Activated T-helper 1 cell treated with Interleukin-2 at 50 U/mL for 16 hours (primary cell): ENCODE data around the gene ZBTB20.

Experiments
- DNase-seq: peaks from one replicate; pipeline ENCODE4 v3.0.0-alpha.2; 2020; ENCODE audit warnings: low read depth

Gene ZBTB20

DNA sequence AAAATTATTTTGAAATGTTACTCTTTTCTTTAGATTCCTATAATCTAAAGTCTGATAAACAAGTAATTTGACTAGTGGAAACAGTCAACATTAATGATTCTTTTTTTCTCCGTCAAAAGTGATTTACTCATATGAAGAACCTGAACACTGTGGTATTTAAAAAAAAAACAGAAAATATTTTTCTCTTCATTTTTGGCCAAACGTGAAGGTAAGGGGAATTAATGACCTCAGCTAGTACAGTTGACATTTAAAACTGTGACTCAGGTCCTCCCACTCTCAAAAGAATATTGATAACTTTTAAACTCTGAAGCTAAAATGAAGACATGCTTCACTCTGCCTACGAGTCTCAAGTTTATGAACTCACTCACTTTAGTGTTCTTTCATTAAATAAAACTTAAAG is 818.7 kb downstream of the ZBTB20 start:
- no peak for DNase-seq

DNA sequence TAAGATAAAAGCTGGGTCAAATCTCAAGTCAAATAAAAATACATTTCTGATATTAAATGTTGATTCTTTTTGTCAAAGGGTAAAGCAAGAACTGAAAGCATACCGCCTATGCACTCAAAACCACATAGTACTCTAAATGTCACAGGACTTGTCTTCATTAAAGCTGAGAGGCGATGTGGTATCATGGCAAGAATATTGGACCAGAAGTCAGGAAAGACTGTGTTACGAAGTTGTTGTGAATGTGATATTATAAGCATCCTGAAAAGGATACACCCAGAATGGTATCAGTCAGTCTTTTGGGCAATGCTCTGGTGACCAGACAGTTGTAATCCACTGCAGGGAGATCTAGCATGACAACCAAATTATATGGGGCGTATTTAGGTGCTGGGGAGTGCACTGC is 819.4 kb downstream of the ZBTB20 start:
- DNase-seq, result no peak

DNA sequence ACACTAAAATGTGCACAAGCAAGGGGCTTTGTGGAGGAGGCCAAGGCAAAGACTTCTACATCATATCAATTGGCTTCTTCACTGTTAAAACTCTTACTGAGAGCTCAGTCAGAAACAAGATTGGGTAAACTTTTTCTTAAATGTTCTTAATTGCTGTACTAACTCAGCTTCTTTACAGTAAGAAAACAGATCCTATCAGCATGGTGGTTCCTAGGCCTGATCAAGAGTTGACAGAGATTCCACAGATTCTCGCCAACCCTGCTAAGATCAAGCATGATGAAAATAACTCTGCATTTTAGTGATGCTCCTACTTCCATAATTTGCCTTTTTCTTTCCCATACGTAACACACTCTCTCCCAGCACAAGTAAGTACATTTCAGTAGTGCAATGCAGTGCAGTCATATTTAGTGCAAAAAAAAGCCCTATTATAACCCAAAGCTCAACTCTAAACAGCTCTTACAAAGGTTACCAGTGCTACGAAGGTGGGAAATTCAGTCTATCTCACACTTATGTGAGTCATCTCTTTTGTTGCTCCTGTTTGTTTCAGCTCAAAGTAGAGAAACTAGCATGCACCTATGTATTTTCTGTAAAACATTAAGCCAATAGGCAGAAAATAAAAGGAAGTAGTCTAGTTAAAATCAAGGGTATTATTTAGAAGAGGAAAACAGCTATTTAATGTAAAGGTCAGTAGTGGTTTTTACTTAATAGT is 823.4 kb downstream of the ZBTB20 start:
- no peak for DNase-seq

DNA sequence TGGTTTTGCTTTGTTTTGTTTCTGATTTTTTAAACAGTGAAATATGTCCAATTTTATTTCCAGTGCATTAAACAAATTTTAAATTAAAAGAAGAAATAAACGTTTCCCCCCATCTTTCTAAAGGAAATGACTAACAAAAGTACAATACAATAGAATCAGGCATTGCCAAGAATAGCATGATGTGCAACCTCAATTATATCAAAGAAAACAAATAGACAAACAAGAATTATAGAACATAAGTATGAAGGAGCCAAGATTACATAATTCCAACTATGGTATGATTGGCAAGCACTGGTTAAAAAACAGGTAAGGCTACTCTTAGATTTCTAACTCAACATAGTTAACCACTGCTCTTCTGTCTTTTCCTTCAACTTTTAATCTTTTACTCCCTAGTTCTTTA is 826.8 kb downstream of the ZBTB20 start:
- DNase-seq, result no peak

DNA sequence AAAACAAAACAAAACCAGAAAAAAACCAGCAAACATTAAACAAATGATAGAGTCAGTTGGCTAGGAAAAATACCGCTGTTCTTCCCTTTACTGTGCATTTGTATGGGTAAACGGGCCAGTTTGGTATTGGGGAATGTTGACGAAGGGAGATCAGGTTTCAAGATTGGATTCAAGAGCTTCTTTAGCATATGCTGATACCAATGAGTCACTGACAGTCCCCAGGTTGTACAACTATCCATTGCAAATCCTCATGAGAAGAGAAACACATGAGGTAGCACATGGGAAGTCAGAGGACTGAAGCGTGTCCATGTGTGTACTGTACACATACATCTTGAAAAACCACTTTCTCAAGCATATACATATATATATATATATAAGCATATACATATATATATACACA is 827.6 kb downstream of the ZBTB20 start:
- DNase-seq, result no peak

DNA sequence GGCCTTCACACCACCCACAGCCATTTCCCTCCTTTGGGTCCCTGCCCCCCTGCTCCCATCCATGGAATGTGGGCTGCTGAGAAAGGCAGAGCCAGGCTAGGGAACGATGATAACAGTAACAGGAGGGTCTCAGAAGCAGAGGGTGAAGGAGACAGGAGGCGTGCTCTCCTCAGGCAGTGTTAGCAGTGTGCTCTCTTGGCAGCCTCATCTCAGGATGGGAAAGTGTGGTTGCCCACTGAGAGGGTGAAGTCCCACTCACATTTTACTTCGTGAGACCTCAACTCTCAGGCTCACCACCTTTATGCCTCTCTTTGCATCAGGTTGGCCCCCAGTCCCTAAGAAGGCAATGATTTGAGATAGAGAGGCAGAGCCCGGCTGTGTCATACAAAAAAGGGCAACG is 828.8 kb downstream of the ZBTB20 start:
- DNase-seq, result no peak

DNA sequence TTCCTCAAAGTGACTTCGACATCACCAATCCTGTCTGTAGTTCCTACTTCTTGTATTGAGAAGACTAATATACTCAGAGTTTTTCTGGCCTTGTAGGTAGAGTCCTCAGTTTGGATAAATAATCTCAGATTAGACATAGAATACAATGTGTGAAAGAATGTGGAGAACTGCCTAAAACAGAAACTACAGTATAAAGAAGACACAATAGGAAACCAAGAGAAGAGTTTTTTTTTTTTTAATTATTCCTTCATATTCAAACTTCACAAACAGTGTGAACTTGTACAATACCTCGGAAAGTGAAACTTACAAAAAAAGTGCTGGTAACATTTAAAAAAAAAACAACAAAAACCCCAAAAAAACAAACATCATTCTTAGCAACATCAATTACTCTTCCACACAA is 832.8 kb downstream of the ZBTB20 start:
- no peak for DNase-seq

DNA sequence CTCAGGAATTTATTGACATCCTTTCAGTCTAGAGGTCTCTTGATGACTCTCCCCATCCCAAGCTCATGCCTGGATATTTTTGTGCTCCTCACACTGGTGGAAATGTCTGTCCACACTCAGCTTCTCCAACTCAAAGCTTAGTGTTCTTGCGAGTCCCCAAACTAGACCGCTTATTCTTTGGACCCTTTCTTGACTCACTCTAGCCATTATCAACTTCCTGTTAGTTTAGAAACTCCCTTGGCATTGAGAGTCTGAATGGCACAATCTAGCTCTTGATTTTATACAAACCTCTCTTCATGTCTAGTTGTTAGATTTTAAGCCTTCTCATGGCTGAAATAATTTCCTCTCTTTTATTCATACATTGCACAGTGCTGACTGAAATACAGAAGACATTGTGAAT is 833.7 kb downstream of the ZBTB20 start:
- no peak for DNase-seq

DNA sequence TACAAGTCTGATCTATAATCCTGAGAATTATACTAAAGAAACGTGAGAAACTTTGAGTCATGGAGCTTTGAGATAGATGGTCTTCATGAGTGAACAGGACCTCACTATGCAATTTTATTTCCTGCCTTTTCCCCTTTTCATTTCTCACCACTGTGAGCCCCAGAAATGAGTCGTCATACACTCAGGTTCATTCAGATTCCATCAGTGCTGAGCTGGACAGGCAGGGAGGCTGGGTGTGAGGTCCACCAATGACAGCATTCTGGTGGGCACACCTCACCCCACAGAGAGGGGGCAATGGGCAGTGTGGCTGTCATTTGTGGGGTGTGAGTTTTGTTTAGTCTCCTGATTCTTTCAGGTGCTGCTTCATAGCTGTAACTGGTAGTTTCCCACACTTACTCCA is 836.4 kb downstream of the ZBTB20 start:
- no peak for DNase-seq

DNA sequence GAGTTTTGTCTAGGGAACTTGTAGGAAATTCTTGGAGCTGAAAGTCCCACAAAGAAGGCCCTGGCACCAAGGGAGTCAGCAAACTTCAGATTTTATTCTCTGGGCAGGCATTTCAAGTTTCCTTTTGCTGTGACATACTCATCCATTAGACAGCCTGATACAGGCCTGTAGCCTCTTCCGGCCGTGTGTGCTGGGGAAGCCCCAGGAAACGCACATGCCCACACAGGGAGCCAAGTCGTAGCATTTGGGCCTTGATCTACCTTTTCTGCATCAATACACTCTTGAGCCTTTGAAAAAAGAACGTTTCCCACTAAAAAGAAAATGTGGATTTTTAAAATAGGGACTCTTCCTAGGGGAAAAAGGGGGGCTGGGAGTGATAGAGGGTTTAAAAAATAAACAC is 838.3 kb downstream of the ZBTB20 start:
- peak; percentile 60 for DNase-seq

DNA sequence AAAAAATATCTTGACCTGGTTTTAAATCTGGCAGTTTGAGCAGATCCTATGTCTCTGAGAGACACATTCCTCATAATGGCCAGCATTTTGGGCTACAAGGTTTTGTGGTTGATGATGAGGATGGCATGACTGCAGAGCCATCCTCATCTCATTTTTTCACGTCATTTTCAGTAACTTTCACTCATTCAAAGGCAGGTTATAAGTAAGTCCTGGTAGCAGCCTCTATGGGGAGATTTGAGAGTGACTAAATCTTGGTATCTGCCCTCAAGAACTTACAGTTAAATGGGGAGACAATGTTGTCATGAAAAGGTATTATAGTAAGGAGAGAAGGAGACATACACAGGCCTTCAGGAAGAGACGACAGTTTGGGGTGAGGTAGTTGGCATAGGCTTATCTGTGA is 838.7 kb downstream of the ZBTB20 start:
- DNase-seq, result no peak

DNA sequence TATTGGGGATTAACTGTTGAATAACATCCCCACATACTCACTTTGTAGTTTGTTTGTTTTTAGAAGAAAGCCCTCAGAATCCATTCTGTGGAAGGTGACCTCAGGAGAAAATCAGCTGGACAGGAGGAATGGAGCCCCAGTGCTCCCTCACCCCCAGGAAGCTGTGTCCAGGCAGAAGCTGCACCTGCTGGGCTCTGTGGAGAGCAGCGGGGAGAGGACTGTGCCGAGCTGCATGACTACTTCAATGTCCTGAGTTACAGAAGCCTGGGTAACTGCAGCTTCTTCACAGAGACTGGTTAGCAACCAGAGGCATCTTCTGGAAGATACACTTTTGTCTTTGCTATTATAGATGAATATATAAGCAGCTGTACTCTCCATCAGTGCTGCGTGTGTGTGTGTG is 839.3 kb downstream of the ZBTB20 start:
- DNase-seq, result no peak

DNA sequence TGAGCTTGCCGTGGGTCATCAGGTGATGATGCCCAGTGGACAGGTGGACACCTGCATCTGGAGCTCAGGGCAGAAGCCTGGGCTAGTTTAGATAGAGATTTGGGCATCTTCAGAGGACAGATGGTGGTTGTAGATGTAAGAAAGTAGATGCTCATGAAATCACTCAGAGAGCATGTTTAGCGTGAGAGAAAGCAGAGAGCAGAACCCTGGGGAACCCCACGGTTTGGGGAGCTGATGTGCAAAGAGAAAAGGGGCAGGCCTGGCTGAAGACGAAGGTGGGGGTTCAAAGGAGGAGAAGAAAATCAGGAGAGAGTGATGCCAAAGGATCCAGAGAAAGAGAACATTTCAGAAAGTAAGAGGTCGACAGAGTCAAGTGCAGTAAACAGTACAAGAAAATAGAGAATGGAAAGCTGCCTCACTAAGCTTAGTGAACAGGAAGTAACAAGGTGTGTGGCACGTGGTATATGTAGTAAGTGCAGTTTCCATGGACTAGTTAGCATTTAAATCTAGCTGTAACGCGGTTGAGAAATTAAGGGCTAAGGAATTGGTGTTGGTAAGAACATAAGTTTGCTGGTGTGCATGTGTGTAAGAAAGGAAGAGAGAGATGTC is 839.8 kb downstream of the ZBTB20 start:
- no peak for DNase-seq

DNA sequence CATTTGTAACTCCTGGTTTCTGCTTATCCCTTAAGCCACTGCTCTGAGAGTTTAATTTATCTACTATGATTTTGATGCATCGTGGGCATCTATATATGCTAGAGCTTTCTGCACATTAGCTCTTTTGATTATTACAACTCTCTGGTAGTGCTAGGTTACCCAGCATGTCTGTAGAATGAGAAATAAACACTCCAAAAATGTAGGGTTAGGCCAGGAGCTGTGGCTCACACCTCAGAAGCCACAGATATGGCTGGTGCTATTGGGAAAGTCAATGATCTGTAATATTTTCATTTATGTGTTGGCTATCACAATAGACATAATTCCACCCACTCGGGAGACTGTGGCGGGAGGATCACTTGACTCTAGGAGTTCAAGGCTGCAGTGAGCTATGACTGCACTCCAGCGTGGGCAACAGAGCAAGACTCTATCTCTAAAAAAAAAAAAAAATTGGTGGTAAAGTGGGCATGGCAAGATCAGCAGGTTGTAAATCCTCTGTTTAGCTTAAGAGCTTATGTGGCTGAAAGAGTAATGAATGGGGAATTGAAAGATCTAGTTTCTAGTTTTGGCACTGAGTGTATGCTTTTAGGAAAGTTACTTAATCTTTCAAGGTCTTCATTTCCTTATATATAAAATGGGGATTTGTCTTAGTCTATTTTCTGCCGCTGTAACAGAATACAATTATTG is 847.0 kb downstream of the ZBTB20 start:
- no peak for DNase-seq

DNA sequence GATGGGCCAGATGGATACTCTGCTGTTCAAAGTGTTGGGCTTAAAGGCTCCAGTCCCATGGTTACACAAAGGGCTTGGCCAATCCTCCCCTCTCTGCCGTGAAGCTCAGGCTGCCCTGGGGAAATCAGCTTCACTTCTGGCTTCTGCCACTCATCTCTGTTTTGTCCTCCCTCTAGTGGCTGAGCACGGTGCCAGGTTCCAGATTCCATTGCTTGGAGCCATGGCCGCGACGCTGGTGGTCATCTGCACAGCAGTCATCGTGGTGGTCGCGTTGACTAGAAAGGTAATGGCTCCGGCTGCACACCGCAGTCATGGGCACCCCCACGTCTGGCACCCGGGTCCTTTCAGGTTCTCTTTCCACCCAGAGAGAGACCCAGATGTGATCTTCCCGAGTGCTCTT is 847.7 kb downstream of the ZBTB20 start:
- DNase-seq, result no peak

DNA sequence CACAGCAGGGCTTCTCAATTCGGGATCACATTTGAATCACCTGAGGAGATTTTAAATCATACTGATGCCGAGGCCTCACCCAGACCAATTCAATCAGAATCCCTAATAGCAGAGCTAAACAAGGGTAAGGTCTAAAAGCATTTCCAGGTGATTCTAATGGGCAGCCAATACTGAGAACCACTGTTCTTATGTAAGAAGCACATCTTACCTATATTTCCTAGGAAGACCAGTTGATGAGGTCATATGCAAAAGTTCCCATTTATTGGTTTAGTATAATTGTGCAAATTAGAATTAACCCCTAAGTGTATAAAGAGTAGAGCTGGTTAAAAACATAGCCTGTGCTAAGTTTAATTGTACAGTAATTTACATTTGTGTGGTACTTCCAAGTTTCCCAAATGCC is 851.1 kb downstream of the ZBTB20 start:
- no peak for DNase-seq

DNA sequence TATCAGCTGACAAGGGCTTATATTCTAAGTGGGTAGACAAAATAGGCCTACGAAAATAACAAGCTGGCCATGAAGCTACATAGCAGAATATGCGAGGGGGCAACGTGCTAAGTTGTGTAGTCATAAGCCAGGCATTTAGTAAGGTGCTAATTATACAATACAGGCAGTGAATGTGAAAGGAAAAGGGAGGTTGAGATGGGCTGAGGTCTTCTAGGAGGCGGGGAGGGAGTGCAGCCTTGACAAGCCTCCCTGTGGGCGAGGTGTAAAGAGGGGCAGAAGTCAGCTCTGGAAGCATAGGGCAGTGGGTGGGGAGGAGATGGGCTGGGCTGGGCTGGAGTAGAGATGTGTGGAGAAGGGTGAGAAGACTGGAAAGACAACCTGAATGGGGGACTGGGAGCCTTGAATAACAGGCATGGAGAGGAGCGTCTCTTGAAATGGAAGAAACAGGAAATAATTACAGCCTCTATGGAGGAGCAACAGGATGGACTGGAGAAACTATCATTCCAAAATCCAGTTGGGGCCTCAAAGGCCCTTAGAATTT is 852.1 kb downstream of the ZBTB20 start:
- no peak for DNase-seq

DNA sequence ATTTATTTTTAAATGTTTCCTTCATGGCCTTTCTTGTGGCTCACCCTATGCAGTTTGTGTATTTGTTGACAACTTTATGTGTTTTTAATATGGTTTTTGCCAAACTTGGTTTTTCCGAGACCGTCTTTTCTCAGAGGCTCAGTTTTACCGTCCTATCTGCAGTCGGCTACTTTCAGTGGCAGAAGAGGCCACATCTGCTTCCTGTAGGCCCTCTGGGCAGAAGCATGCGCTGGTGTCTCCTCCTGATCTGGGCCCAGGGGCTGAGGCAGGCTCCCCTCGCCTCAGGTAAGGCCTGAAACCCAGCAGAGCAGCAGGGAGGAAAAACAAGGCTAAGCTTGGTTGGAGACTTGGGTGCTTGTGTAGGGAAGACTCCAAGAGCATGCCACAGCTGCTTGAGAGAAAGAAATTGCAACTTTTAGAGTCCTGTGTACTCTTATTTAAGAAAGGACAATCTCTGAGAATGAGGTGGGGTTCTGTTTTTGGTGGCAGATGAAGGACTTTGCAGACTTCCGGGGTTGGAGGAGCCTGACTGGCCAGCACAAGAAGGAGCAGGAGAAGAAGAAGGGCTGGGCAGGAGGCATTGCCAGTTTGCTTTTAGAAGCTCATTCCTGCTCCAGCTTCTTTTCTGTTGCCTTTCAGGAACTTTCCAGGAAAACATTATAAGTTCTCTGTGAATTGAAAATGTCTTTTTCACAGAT is 853.1 kb downstream of the ZBTB20 start, which contains the start of gene TIGIT:
TSS of gene TIGIT (plus strand) at position 191 of the 698 bp plus-strand sequence. CDS start at position 225, 34 bp downstream.
- DNase-seq, result no peak

DNA sequence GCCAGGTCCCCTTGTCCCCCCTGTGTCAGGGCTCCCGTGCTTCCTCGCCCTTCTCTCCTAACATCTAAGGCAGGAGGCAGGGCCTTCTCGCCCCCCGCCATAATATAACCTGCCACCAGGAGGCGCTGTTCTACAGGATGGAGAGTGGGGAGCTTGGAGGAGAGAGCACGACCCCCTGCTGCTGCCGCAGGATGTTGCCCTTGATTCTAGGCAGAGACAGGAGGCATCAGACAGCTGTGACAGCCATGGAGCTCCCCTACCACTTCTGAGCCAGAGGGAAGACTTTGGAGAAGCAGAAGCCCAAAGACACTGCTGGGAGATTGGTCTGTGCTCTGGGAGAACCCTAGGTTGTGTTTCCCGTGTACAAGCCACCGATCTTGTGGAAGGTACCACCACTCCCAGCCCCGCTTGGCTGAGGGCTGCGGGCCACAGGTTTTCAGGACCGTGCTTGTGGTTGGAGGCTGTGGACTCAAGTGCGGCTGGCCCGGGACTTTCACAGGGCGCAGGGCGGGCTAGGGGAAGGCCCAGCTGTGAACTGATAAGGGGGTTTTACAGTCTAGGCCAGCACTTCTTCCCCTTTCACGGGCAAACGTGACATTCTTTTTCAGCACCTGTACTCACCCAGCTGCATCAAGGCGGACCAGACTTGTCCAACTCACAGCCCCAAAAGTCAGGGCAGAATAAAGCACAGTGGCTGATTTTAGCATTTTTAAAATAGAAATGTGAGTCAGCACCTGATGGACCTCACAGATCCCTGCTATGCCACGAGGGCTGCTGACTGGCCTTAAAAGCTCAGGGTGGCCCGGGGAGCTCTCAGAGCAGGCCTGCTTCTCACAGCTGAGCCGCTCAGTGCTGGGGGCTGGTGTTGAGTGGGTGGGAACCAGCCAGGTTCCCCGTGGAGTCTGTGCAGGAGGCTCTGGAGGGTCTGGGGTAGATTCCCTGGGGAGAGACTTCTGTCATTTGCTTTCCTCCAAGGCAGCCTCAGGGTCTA is 855.9 kb downstream of the ZBTB20 start:
- peak; percentile 85 for DNase-seq

DNA sequence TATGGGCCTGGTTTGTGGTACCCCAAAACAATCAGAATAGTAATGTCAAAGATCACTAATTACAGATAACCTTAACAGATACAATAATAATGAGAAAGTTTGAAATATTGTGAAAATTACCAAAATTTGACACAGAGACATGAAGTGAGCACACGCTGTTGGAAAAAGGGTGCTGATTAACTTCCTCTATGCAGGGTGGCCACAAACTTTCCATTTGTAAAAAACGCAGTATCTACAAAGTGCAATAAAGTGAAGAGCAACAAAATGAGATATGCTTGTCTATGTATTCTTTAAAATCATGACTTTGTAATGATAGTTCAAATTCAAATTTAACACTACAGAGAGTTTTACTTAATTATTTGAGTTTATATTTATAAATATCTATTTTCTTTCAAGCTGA is 860.8 kb downstream of the ZBTB20 start:
- no peak for DNase-seq

DNA sequence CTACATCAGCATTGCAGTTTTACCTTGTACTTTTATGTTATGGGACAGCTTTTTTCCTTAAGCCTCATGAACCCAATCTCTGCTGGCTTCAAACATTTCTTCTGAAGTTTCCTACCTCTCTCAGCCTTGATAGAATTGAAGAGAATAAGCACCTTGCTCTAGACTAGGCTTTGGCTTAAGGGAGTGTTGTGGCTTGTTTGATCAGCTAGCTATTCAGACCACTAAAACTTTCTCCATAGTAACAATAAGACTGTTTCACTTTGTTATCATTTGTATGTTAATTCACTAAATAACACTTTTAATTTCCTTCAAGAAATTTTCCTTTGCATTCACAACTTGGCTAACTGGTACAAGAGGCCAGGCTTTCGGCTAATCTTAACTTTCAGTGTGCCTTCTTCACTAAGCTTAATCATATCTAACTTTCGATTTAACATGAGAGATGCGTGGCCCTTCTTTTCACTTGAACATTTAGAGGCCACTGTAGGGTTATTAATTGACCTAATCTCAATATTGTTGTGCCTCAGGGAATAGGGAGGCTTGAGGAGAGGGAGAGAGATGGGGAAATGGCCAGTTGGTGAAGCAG is 861.3 kb downstream of the ZBTB20 start:
- no peak for DNase-seq
